Motor neuron (in vitro differentiated cells): ENCODE measurements around the gene LDLRAD4. TPM values are rescaled to one million over a fixed set of nuclear protein-coding genes. Genes with fewer than 3 reads are reported as not detected.

Experiments
- ATAC-seq, 8 experiments: fragments of 200-7000 bp; cut with Tn5 transposase; replicated peaks in 6 of 8; 2 replicates each; pipeline ENCODE4 v1.8.0; 2021; ENCODE audit warnings: mild to moderate bottlenecking in 8 of 8, moderate library complexity in 8 of 8
- H3K27ac ChIP-seq, 2 donors: fragments of 250-450 bp; sonication (Bioruptor Pico); 2 replicates each; pipeline ENCODE4 v1.9.0; 2021; ENCODE audit warnings: antibody characterized with exemption in 2 of 2, mild to moderate bottlenecking in 2 of 2, moderate library complexity in 1 of 2
- H3K4me1 ChIP-seq, 2 donors: fragments of 250-450 bp; sonication (Bioruptor Pico); replicated peaks in 1 of 2; 2 replicates each; pipeline ENCODE4 v1.6.1; 2021; ENCODE audit warnings: antibody characterized with exemption in 2 of 2, mild to moderate bottlenecking in 2 of 2, moderate library complexity in 1 of 2
- H3K4me3 ChIP-seq, 5 donors: fragments of 250-450 bp; sonication (Bioruptor Pico); 2 replicates each; pipeline ENCODE4 v1.9.0; 2021; ENCODE audit warnings: antibody characterized with exemption in 5 of 5, mild to moderate bottlenecking in 5 of 5, moderate library complexity in 4 of 5
- WGBS, 10 experiments: fragments of 450-650 bp; shearing (Covaris generic); methylation state at CpG; one replicate each; pipeline ENCODE4 v1.0.0; 2022; 5-methylcytosine and 5-hydroxymethylcytosine counted together
- in situ Hi-C, 9 experiments: fragments of 400-800 bp; cut with MboI; loops; one replicate each; pipeline ENCODE4 v1.15.0; 2021; ENCODE audit warnings: low sequenced_read_pairs in 9 of 9, low pct_unique_long_range_greater_than_20kb in 2 of 9; ENCODE audit not compliant: unreplicated experiment in 9 of 9
- total RNA-seq, 8 experiments: library from RNA; unstranded; fragments of 300-600 nt; gene quantifications; 2 replicates each; pipeline versions ENCODE4 v1.2.3 to v1.2.4, GENCODE V29; 2022

Gene LDLRAD4
- total RNA-seq, 8 experiments from 2014 or later, result 0.25 to 39.8 (median 1.8) TPM

GRCh38 chr18:13574761-13575160 is 356.2 kb downstream of the LDLRAD4 start:
- ATAC-seq, result no peak
- in situ Hi-C loops, result loop anchor here in 1 of 9 experiments (25.0 kb wide), 1 partner anchor 87 kb away; no protein-coding TSS in a partner anchor
- no peak overlapping the region for H3K27ac ChIP-seq
- peaks cover 9 to 12% of the 10 kb centered on the region in 2 donors for H3K4me1 ChIP-seq
- no peak overlapping the region for H3K4me3 ChIP-seq
- 20 to 86% (median 71%) methylated on average over 1 of the region's 1 CpG; no CpG with 5 or more reads in 5 of the 10 experiments for WGBS, 10 experiments

GRCh38 chr18:13576598-13576997 is 358.0 kb downstream of the LDLRAD4 start:
- ATAC-seq, result peak in 2 of 8 experiments; percentile 21 to 45
- Histone ChIP-seq H3K4me3 (no peak overlapping the region), H3K4me1 (peaks cover 16 to 24% of the 10 kb centered on the region in 2 donors), H3K27ac (no peak overlapping the region)
- in situ Hi-C loops, result loop anchor here in 1 of 9 experiments (25.0 kb wide), 1 partner anchor 89 kb away; no protein-coding TSS in a partner anchor
- WGBS, 10 experiments, result 25 to 100% (median 83%) methylated on average over 1 to 6 of the region's 6 CpGs; no CpG with 5 or more reads in 2 of the 10 experiments

- in situ Hi-C loops, result loop anchor here in 1 of 9 experiments (25.0 kb wide), 1 partner anchor 90 kb away; no protein-coding TSS in a partner anchor
- Histone ChIP-seq H3K4me1 (peaks cover 20 to 30% of the 10 kb centered on the region in 2 donors), H3K4me3 (no peak overlapping the region), H3K27ac (no peak overlapping the region)
- ATAC-seq, result peak in 5 of 8 experiments; percentile 47 to 86 (median 83)
- 0 to 89% (median 66%) methylated on average over 2 to 10 of the region's 10 CpGs; no CpG with 5 or more reads in 1 of the 10 experiments for WGBS, 10 experiments
Observed at GRCh38 chr18:13577091-13577697, 358.6 kb downstream of the LDLRAD4 start.

GRCh38 chr18:13577781-13578180 is 359.2 kb downstream of the LDLRAD4 start:
- peak in 1 of 8 experiments; percentile 8 for ATAC-seq
- Histone ChIP-seq H3K27ac (no peak overlapping the region), H3K4me1 (peaks cover 26 to 36% of the 10 kb centered on the region in 2 donors), H3K4me3 (no peak overlapping the region)
- in situ Hi-C loops, result loop anchor here in 1 of 9 experiments (25.0 kb wide), 1 partner anchor 90 kb away; no protein-coding TSS in a partner anchor
- WGBS, 10 experiments, result 11 to 100% (median 82%) methylated on average over 1 to 3 of the region's 3 CpGs; no CpG with 5 or more reads in 2 of the 10 experiments

GRCh38 chr18:13578400-13578799 is 359.8 kb downstream of the LDLRAD4 start:
- in situ Hi-C loops, result loop anchor here in 1 of 9 experiments (25.0 kb wide), 1 partner anchor 91 kb away; no protein-coding TSS in a partner anchor
- ATAC-seq, result no peak
- Histone ChIP-seq H3K4me3 (no peak overlapping the region), H3K4me1 (peaks cover 26 to 39% of the 10 kb centered on the region in 2 donors), H3K27ac (no peak overlapping the region)
- 70 to 100% (median 93%) methylated on average over 1 to 6 of the region's 6 CpGs; no CpG with 5 or more reads in 2 of the 10 experiments for WGBS, 10 experiments

- peak in 5 of 8 experiments; percentile 20 to 65 (median 34) for ATAC-seq
- Histone ChIP-seq H3K4me3 (no peak overlapping the region), H3K27ac (no peak overlapping the region), H3K4me1 (peaks cover 30 to 46% of the 10 kb centered on the region in 2 donors)
- 33 to 83% (median 71%) methylated on average over 1 to 2 of the region's 3 CpGs; no CpG with 5 or more reads in 3 of the 10 experiments for WGBS, 10 experiments
- in situ Hi-C loops, result loop anchor here in 1 of 9 experiments (25.0 kb wide), 1 partner anchor 93 kb away; no protein-coding TSS in a partner anchor
Observed at GRCh38 chr18:13579874-13580273, 361.3 kb downstream of the LDLRAD4 start.

GRCh38 chr18:13580351-13580750 is 361.8 kb downstream of the LDLRAD4 start:
- in situ Hi-C loops, result loop anchor here in 1 of 9 experiments (25.0 kb wide), 1 partner anchor 93 kb away; no protein-coding TSS in a partner anchor
- peaks cover 31 to 49% of the 10 kb centered on the region in 2 donors for H3K4me1 ChIP-seq
- no peak overlapping the region for H3K4me3 ChIP-seq
- peak in 4 of 8 experiments; percentile 10 to 33 (median 20) for ATAC-seq
- 17 to 100% (median 84%) methylated on average over 1 to 4 of the region's 7 CpGs; no CpG with 5 or more reads in 6 of the 10 experiments for WGBS, 10 experiments
- H3K27ac ChIP-seq, result no peak overlapping the region

- peak in 1 of 8 experiments; percentile 69 for ATAC-seq
- WGBS, 10 experiments, result 47 to 100% (median 85%) methylated on average over 1 to 4 of the region's 4 CpGs; no CpG with 5 or more reads in 2 of the 10 experiments
- no peak overlapping the region for H3K27ac ChIP-seq
- peaks cover 31 to 54% of the 10 kb centered on the region in 2 donors for H3K4me1 ChIP-seq
- no peak overlapping the region for H3K4me3 ChIP-seq
- in situ Hi-C loops, result loop anchor here in 1 of 9 experiments (25.0 kb wide), 1 partner anchor 94 kb away; no protein-coding TSS in a partner anchor
Observed at GRCh38 chr18:13580991-13581390, 362.4 kb downstream of the LDLRAD4 start.

GRCh38 chr18:13581496-13582177 is 363.1 kb downstream of the LDLRAD4 start:
- H3K4me1 ChIP-seq, result peaks cover 31 to 54% of the 10 kb centered on the region in 2 donors
- no peak overlapping the region for H3K4me3 ChIP-seq
- in situ Hi-C loops, result loop anchor here in 1 of 9 experiments (25.0 kb wide), 1 partner anchor 94 kb away; no protein-coding TSS in a partner anchor
- WGBS, 10 experiments, result 10 to 75% (median 57%) methylated on average over 2 to 4 of the region's 5 CpGs; no CpG with 5 or more reads in 6 of the 10 experiments
- ATAC-seq, result peak in 5 of 8 experiments; percentile 9 to 77 (median 52)
- no peak overlapping the region for H3K27ac ChIP-seq

- Histone ChIP-seq H3K27ac (peak overlapping the region; percentile 54 to 58), H3K4me1 (peaks cover 31 to 54% of the 10 kb centered on the region in 2 donors), H3K4me3 (no peak overlapping the region)
- WGBS, 10 experiments, result 40 to 83% (median 60%) methylated on average over 1 to 4 of the region's 9 CpGs; no CpG with 5 or more reads in 4 of the 10 experiments
- in situ Hi-C loops, result loop anchor here in 1 of 9 experiments (25.0 kb wide), 1 partner anchor 95 kb away; no protein-coding TSS in a partner anchor
- peak in 5 of 8 experiments; percentile 34 to 65 (median 57) for ATAC-seq
Observed at GRCh38 chr18:13582178-13582670, 363.7 kb downstream of the LDLRAD4 start.

- Histone ChIP-seq H3K4me3 (no peak overlapping the region), H3K4me1 (peaks cover 31 to 54% of the 10 kb centered on the region in 2 donors), H3K27ac (no peak overlapping the region)
- WGBS, 10 experiments, result 60 to 97% (median 81%) methylated on average over 2 to 17 of the region's 27 CpGs; no CpG with 5 or more reads in 2 of the 10 experiments
- in situ Hi-C loops, result loop anchor here in 1 of 9 experiments (25.0 kb wide), 1 partner anchor 97 kb away; no protein-coding TSS in a partner anchor
- ATAC-seq, result no peak
Observed at GRCh38 chr18:13583576-13584550, 365.3 kb downstream of the LDLRAD4 start.
